CD4-positive, alpha-beta T cell treated with Interferon alpha-2 for 1 hour (primary cell): ENCODE measurements around the gene CAPN15.
"Not testable (repeated sequence)": the region's sequence is repeated elsewhere in the genome, so short reads cannot be mapped to it uniquely, and the experiment has no call there.

Experiments
- DNase-seq, 2 donors: peaks; one replicate each; pipeline ENCODE4 v3.0.0-alpha.2; 2020 to 2022

The CAPN15 gene

GRCh38 chr16:527015-527903 lies at the start of gene CAPN15:
Gene CAPN15 (plus strand): TSS chr16:527712. CDS start chr16:546839, 19,127 bp downstream.
- peak; percentile 81 to 88 for DNase-seq

GRCh38 chr16:478287-478686 lies 49.2 kb upstream of the CAPN15 start:
- not testable (repeated sequence) for DNase-seq

- DNase-seq: no peak
Measured at GRCh38 chr16:482468-483185, 44.9 kb upstream of the CAPN15 start.

- DNase-seq: no peak
Measured at GRCh38 chr16:483341-484075, 44.0 kb upstream of the CAPN15 start.

GRCh38 chr16:489606-490005 lies 37.9 kb upstream of the CAPN15 start:
- DNase-seq: no peak

- DNase-seq: no peak
Measured at GRCh38 chr16:490768-491167, 36.7 kb upstream of the CAPN15 start.

- DNase-seq: no peak
Measured at GRCh38 chr16:491220-491919, 36.1 kb upstream of the CAPN15 start.

GRCh38 chr16:492211-492875 lies 35.2 kb upstream of the CAPN15 start:
- DNase-seq: no peak

- not testable (repeated sequence) for DNase-seq
Measured at GRCh38 chr16:494676-495075, 32.8 kb upstream of the CAPN15 start.

- peak in 1 of 2 donors; percentile 16 for DNase-seq
Measured at GRCh38 chr16:495127-495748, 32.3 kb upstream of the CAPN15 start.

- DNase-seq: no peak
Measured at GRCh38 chr16:496097-496886, 31.2 kb upstream of the CAPN15 start.

GRCh38 chr16:497258-497657 lies 30.3 kb upstream of the CAPN15 start:
- DNase-seq: no peak

GRCh38 chr16:499924-500323 lies 27.6 kb upstream of the CAPN15 start:
- DNase-seq: no peak

GRCh38 chr16:500709-501108 lies 26.8 kb upstream of the CAPN15 start:
- no peak for DNase-seq

- no peak for DNase-seq
Measured at GRCh38 chr16:502179-502943, 25.2 kb upstream of the CAPN15 start.

- no peak for DNase-seq
Measured at GRCh38 chr16:503150-504071, 24.1 kb upstream of the CAPN15 start.

GRCh38 chr16:505479-506245 lies 21.9 kb upstream of the CAPN15 start:
- no peak for DNase-seq

GRCh38 chr16:506246-506546 lies 21.3 kb upstream of the CAPN15 start:
- no peak for DNase-seq
